Measurements from ENCODE around the gene PRKAB1. TPM values are rescaled to one million over a fixed set of nuclear protein-coding genes. Genes with fewer than 3 reads are reported as not detected.

The PRKAB1 gene
- total RNA-seq, 6 experiments from 2014 or later: 14.7 to 19.5 (median 18.0) TPM

- Mint-ChIP-seq H3K9me3 (no peaks in the 10 kb centered on the region), H3K27me3 (ENCODE audit: insufficient read depth) (no peaks in the 10 kb centered on the region), H3K4me3 (no peak overlapping the region), H3K36me3 (ENCODE audit: low read depth) (peaks cover 53% of the 10 kb centered on the region), H3K27ac (no peak overlapping the region), H3K4me1 (ENCODE audit: low read depth) (peaks cover 21% of the 10 kb centered on the region)
- DNase-seq: no peak
- TF ChIP-seq, protein P1, sequence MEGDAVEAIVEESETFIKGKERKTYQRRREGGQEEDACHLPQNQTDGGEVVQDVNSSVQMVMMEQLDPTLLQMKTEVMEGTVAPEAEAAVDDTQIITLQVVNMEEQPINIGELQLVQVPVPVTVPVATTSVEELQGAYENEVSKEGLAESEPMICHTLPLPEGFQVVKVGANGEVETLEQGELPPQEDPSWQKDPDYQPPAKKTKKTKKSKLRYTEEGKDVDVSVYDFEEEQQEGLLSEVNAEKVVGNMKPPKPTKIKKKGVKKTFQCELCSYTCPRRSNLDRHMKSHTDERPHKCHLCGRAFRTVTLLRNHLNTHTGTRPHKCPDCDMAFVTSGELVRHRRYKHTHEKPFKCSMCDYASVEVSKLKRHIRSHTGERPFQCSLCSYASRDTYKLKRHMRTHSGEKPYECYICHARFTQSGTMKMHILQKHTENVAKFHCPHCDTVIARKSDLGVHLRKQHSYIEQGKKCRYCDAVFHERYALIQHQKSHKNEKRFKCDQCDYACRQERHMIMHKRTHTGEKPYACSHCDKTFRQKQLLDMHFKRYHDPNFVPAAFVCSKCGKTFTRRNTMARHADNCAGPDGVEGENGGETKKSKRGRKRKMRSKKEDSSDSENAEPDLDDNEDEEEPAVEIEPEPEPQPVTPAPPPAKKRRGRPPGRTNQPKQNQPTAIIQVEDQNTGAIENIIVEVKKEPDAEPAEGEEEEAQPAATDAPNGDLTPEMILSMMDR (IDR thresholded peaks at IDR 0.05): no peak
These were observed 45.7 kb downstream of the PRKAB1 start for GRCh38 chr12:119713551-119714031.

GRCh38 chr12:119714614-119715267, 46.8 kb downstream of the PRKAB1 start:
- Mint-ChIP-seq H3K27ac (no peak overlapping the region), H3K4me1 (ENCODE audit: low read depth) (peaks cover 26% of the 10 kb centered on the region), H3K9me3 (no peaks in the 10 kb centered on the region), H3K36me3 (ENCODE audit: low read depth) (peaks cover 41% of the 10 kb centered on the region), H3K4me3 (no peak overlapping the region), H3K27me3 (ENCODE audit: insufficient read depth) (no peaks in the 10 kb centered on the region)
- no peak for DNase-seq
- TF ChIP-seq, protein P1 (IDR thresholded peaks at IDR 0.05): no peak

GRCh38 chr12:119715268-119715620, 47.3 kb downstream of the PRKAB1 start:
- Mint-ChIP-seq H3K4me1 (ENCODE audit: low read depth) (peaks cover 26% of the 10 kb centered on the region), H3K36me3 (ENCODE audit: low read depth) (peaks cover 36% of the 10 kb centered on the region), H3K9me3 (no peaks in the 10 kb centered on the region), H3K27me3 (ENCODE audit: insufficient read depth) (no peaks in the 10 kb centered on the region), H3K27ac (no peak overlapping the region), H3K4me3 (no peak overlapping the region)
- TF ChIP-seq, protein P1 (IDR thresholded peaks at IDR 0.05): no peak
- no peak for DNase-seq

GRCh38 chr12:119718141-119718540, 50.2 kb downstream of the PRKAB1 start:
- H3K4me1 Mint-ChIP-seq (ENCODE audit: low read depth): peaks cover 26% of the 10 kb centered on the region
- no peak overlapping the region for H3K27ac Mint-ChIP-seq
- TF ChIP-seq, protein P1 (IDR thresholded peaks at IDR 0.05): no peak
- no peak for DNase-seq
- no peaks in the 10 kb centered on the region for H3K9me3 Mint-ChIP-seq
- H3K27me3 Mint-ChIP-seq (ENCODE audit: insufficient read depth): no peaks in the 10 kb centered on the region; the same call in 1 of the 2 replicates
- H3K36me3 Mint-ChIP-seq (ENCODE audit: low read depth): peaks cover 23% of the 10 kb centered on the region
- H3K4me3 Mint-ChIP-seq: no peak overlapping the region

GRCh38 chr12:119720349-119720748, 52.4 kb downstream of the PRKAB1 start:
- H3K4me1 Mint-ChIP-seq (ENCODE audit: low read depth): peaks cover 22% of the 10 kb centered on the region
- TF ChIP-seq, protein P1 (IDR thresholded peaks at IDR 0.05): no peak
- H3K36me3 Mint-ChIP-seq (ENCODE audit: low read depth): peaks cover 9% of the 10 kb centered on the region
- H3K9me3 Mint-ChIP-seq: no peaks in the 10 kb centered on the region
- no peak for DNase-seq
- no peaks in the 10 kb centered on the region; the same call in 1 of the 2 replicates for H3K27me3 Mint-ChIP-seq (ENCODE audit: insufficient read depth)
- no peak overlapping the region for H3K27ac Mint-ChIP-seq
- H3K4me3 Mint-ChIP-seq: no peak overlapping the region

Data from HFFc6 (cell line).